Gastroesophageal sphincter (tissue), 3 donors: ENCODE data around the gene FAM219A.

Source experiments
- EP300 ChIP-seq: sonication (generic); formaldehyde crosslinking; IDR thresholded peaks from one replicate; pipeline ENCODE4 v1.6.1; 2017; ENCODE audit warnings: antibody characterized with exemption, mild to moderate bottlenecking
- POLR2A ChIP-seq, 2 donors: fragments of 450-650 bp; IDR thresholded peaks; one replicate each; pipeline ENCODE4 v1.6.1; 2017; ENCODE audit warnings: antibody characterized with exemption in 2 of 2, mild to moderate bottlenecking in 2 of 2, moderate library complexity in 1 of 2
- POLR2AphosphoS5 ChIP-seq: sonication (generic); formaldehyde crosslinking; IDR thresholded peaks from one replicate; pipeline ENCODE4 v1.6.1; 2017; ENCODE audit warnings: antibody characterized with exemption
- TF ChIP-seq, protein P1 (sequence below), 4 experiments: fragments of 200-600 bp in 2 of 4; fragments of 450-650 bp in 2 of 4; sonication (generic) in 1 of 4; IDR thresholded peaks; one replicate each; pipeline ENCODE4 v1.5.1; 2017 to 2019; ENCODE audit warnings: antibody characterized with exemption in 4 of 4, mild to moderate bottlenecking in 2 of 4, moderate library complexity in 2 of 4

DNA sequence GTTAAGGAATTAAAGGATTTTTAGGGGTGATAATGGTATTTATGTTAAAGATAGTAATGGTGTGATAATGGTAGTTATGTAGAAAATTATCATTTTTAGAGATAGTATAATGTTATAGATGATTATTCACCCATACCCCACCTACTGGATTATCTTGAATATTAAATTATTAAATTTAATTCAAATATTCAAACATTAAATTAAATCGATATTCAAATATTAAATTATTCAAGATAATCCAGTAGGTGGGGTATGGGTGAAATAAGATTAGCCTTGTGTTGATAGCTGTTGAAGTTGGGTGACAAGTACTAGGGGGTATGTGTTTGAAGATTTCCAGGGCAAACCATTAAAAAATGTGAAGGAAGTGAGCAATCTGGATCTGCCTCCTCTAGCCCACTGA, 15.6 kb downstream of the FAM219A start:
- TF ChIP-seq POLR2A (IDR thresholded peaks at IDR 0.05): no peak
- TF ChIP-seq EP300: no peak
- TF ChIP-seq, protein P1, sequence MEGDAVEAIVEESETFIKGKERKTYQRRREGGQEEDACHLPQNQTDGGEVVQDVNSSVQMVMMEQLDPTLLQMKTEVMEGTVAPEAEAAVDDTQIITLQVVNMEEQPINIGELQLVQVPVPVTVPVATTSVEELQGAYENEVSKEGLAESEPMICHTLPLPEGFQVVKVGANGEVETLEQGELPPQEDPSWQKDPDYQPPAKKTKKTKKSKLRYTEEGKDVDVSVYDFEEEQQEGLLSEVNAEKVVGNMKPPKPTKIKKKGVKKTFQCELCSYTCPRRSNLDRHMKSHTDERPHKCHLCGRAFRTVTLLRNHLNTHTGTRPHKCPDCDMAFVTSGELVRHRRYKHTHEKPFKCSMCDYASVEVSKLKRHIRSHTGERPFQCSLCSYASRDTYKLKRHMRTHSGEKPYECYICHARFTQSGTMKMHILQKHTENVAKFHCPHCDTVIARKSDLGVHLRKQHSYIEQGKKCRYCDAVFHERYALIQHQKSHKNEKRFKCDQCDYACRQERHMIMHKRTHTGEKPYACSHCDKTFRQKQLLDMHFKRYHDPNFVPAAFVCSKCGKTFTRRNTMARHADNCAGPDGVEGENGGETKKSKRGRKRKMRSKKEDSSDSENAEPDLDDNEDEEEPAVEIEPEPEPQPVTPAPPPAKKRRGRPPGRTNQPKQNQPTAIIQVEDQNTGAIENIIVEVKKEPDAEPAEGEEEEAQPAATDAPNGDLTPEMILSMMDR (IDR thresholded peaks at IDR 0.05): no peak
- no peak for TF ChIP-seq POLR2AphosphoS5
